ENCODE data around the gene NUP50. TPM values are rescaled to one million over a fixed set of nuclear protein-coding genes. Genes with fewer than 3 reads are reported as not detected.

The NUP50 gene
- total RNA-seq, 1 experiment from 2014 or later, result 128 TPM

GRCh38 chr22:45129703-45130524 lies 33.8 kb upstream of the NUP50 start:
- 0 out of 2 replicates have a peak, but pooled peaks cover 2% of the 10 kb centered on the region for H3K36me3 ChIP-seq (ENCODE audit: control insufficient read depth, insufficient read depth, low read length)
- ChIA-PET POLR2A (no interaction called here), CTCF (no interaction called here)
- Mint-ChIP-seq H3K27ac (ENCODE audit: unreplicated experiment) (no peak overlapping the region), H3K4me3 (ENCODE audit: unreplicated experiment) (no peak overlapping the region), H3K9me3 (ENCODE audit: unreplicated experiment) (no peaks in the 10 kb centered on the region), H3K27me3 (ENCODE audit: insufficient read depth, unreplicated experiment) (no peaks in the 10 kb centered on the region), H3K36me3 (ENCODE audit: insufficient read depth, unreplicated experiment) (peaks cover 9% of the 10 kb centered on the region), H3K4me1 (ENCODE audit: low read depth, unreplicated experiment) (no peaks in the 10 kb centered on the region)
- DNase-seq, result no peak
- intact Hi-C loops (cut with micrococcal nuclease; ENCODE audit: unreplicated experiment), result no loop called here
- no TSS peak for BruUV-seq (replicated peaks)
- no peak overlapping the region for H3K4me3 ChIP-seq (ENCODE audit: low read depth, low read length)
- no peaks in the 10 kb centered on the region for H3K27me3 ChIP-seq (replicated peaks; ENCODE audit: control insufficient read depth, insufficient read depth, low read length)
- H3K4me1 ChIP-seq, result no peaks in the 10 kb centered on the region
- H3K9me3 ChIP-seq, result no peaks in the 10 kb centered on the region
- no peak for TF ChIP-seq CTCF (IDR thresholded peaks at IDR 0.05; ENCODE audit: insufficient read depth in 1 of 2, low read depth in 1 of 2, low read length in 1 of 2, severe bottlenecking in 1 of 2, unreplicated experiment in 1 of 2)

- no peak for DNase-seq
- Histone ChIP-seq H3K4me1 (no peaks in the 10 kb centered on the region), H3K9me3 (no peaks in the 10 kb centered on the region), H3K36me3 (ENCODE audit: control insufficient read depth, insufficient read depth, low read length) (0 out of 2 replicates have a peak, but pooled peaks cover 2% of the 10 kb centered on the region), H3K4me3 (ENCODE audit: low read depth, low read length) (no peak overlapping the region), H3K27me3 (replicated peaks; ENCODE audit: control insufficient read depth, insufficient read depth, low read length) (no peaks in the 10 kb centered on the region)
- POLR2A ChIA-PET, result no interaction called here
- H3K9me3 Mint-ChIP-seq (ENCODE audit: unreplicated experiment), result no peaks in the 10 kb centered on the region
- H3K4me3 Mint-ChIP-seq (ENCODE audit: unreplicated experiment), result no peak overlapping the region
- peaks cover 9% of the 10 kb centered on the region for H3K36me3 Mint-ChIP-seq (ENCODE audit: insufficient read depth, unreplicated experiment)
- intact Hi-C loops (cut with micrococcal nuclease; ENCODE audit: unreplicated experiment), result no loop called here
- no peak overlapping the region for H3K27ac Mint-ChIP-seq (ENCODE audit: unreplicated experiment)
- no peak for TF ChIP-seq CTCF (IDR thresholded peaks at IDR 0.05; ENCODE audit: insufficient read depth in 1 of 2, low read depth in 1 of 2, low read length in 1 of 2, severe bottlenecking in 1 of 2, unreplicated experiment in 1 of 2)
- no peaks in the 10 kb centered on the region for H3K4me1 Mint-ChIP-seq (ENCODE audit: low read depth, unreplicated experiment)
- H3K27me3 Mint-ChIP-seq (ENCODE audit: insufficient read depth, unreplicated experiment), result no peaks in the 10 kb centered on the region
- BruUV-seq (replicated peaks), result no TSS peak
- CTCF ChIA-PET, result no interaction called here
Observed at GRCh38 chr22:45130891-45131290, 32.8 kb upstream of the NUP50 start.

- H3K4me1 Mint-ChIP-seq (ENCODE audit: low read depth, unreplicated experiment), result no peaks in the 10 kb centered on the region
- H3K9me3 Mint-ChIP-seq (ENCODE audit: unreplicated experiment), result no peaks in the 10 kb centered on the region
- no peaks in the 10 kb centered on the region for H3K27me3 Mint-ChIP-seq (ENCODE audit: insufficient read depth, unreplicated experiment)
- TF ChIP-seq CTCF (IDR thresholded peaks at IDR 0.05; ENCODE audit: insufficient read depth in 1 of 2, low read depth in 1 of 2, low read length in 1 of 2, severe bottlenecking in 1 of 2, unreplicated experiment in 1 of 2), result no peak
- Histone ChIP-seq H3K4me1 (no peaks in the 10 kb centered on the region), H3K27me3 (replicated peaks; ENCODE audit: control insufficient read depth, insufficient read depth, low read length) (no peaks in the 10 kb centered on the region), H3K4me3 (ENCODE audit: low read depth, low read length) (no peak overlapping the region), H3K9me3 (no peaks in the 10 kb centered on the region), H3K36me3 (ENCODE audit: control insufficient read depth, insufficient read depth, low read length) (0 out of 2 replicates have a peak, but pooled peaks cover 2% of the 10 kb centered on the region)
- H3K36me3 Mint-ChIP-seq (ENCODE audit: insufficient read depth, unreplicated experiment), result peaks cover 9% of the 10 kb centered on the region
- DNase-seq, result no peak
- no peak overlapping the region for H3K27ac Mint-ChIP-seq (ENCODE audit: unreplicated experiment)
- BruUV-seq (replicated peaks), result no TSS peak
- CTCF ChIA-PET, result no interaction called here
- intact Hi-C loops (cut with micrococcal nuclease; ENCODE audit: unreplicated experiment), result no loop called here
- POLR2A ChIA-PET, result no interaction called here
- no peak overlapping the region for H3K4me3 Mint-ChIP-seq (ENCODE audit: unreplicated experiment)
Observed at GRCh38 chr22:45131749-45132148, 32.0 kb upstream of the NUP50 start.

Data from Caco-2 (cell line).